Common myeloid progenitor, CD34-positive (primary cell): Measurements from ENCODE around the gene MYH7B.

Experiments used
- CTCF ChIA-PET: fragments of 350-600 bp; sonication (Branson Sonifier 250); formaldehyde crosslinking; loops from one replicate; lab custom pipeline; 2021; ENCODE audit warnings: antibody characterized with exemption; lab: Charles Lee
- POLR2A ChIA-PET: fragments of 350-600 bp; sonication (Branson Sonifier 250); formaldehyde crosslinking; loops from one replicate; lab custom pipeline; 2021; ENCODE audit warnings: antibody characterized with exemption; lab: Charles Lee
- DNase-seq, 3 donors: peaks; one replicate each; pipeline versions ENCODE4 v3.0.0 to v3.0.0-alpha.2; 2013
- H3K27ac ChIP-seq, 2 experiments: 1 replicate in 1 of 2; 2 replicates in 1 of 2; pipeline ENCODE4 v1.7.0; 2013; ENCODE audit warnings: inconsistent platforms in 2 of 2, low read length in 2 of 2, mild to moderate bottlenecking in 2 of 2, low read depth in 1 of 2, moderate library complexity in 1 of 2; ENCODE audit not compliant: severe bottlenecking in 2 of 2, insufficient read depth in 1 of 2, poor library complexity in 1 of 2
- H3K27me3 ChIP-seq, 5 experiments: replicated peaks in 2 of 5; 1 replicate in 3 of 5; 2 replicates in 2 of 5; pipeline versions ENCODE4 v1.6.1 to v1.7.0; 2013; ENCODE audit warnings: low read length in 4 of 5, mild to moderate bottlenecking in 2 of 5, moderate library complexity in 2 of 5, inconsistent platforms in 1 of 5; ENCODE audit not compliant: insufficient read depth in 5 of 5, control insufficient read depth in 4 of 5
- H3K36me3 ChIP-seq, 4 experiments: 1 replicate in 2 of 4; 2 replicates in 2 of 4; pipeline versions ENCODE4 v1.6.1 to v1.7.0; 2013; ENCODE audit warnings: low read length in 3 of 4, control low read depth in 1 of 4, mild to moderate bottlenecking in 1 of 4; ENCODE audit not compliant: control insufficient read depth in 4 of 4, insufficient read depth in 4 of 4
- H3K4me1 ChIP-seq, 4 experiments: 1 replicate in 3 of 4; 2 replicates in 1 of 4; pipeline versions ENCODE4 v1.6.1 to v1.7.1; 2013; ENCODE audit warnings: low read length in 3 of 4, mild to moderate bottlenecking in 3 of 4, control low read depth in 1 of 4, inconsistent platforms in 1 of 4, moderate library complexity in 1 of 4; ENCODE audit not compliant: control insufficient read depth in 4 of 4, insufficient read depth in 4 of 4; ENCODE audit errors: control extremely low read depth in 1 of 4
- H3K4me3 ChIP-seq, 7 experiments: 1 replicate in 4 of 7; 2 replicates in 3 of 7; pipeline versions ENCODE4 v1.5.1 to v1.7.0; 2013; ENCODE audit warnings: mild to moderate bottlenecking in 7 of 7, low read length in 6 of 7, moderate library complexity in 6 of 7, inconsistent platforms in 2 of 7, low read depth in 2 of 7, control low read depth in 1 of 7; ENCODE audit not compliant: insufficient read depth in 4 of 7, control insufficient read depth in 1 of 7; ENCODE audit errors: extremely low read depth in 1 of 7
- H3K9me3 ChIP-seq, 5 experiments: 1 replicate in 4 of 5; 2 replicates in 1 of 5; pipeline versions ENCODE4 v1.6.1 to v1.7.1; 2013; ENCODE audit warnings: low read length in 4 of 5, mild to moderate bottlenecking in 2 of 5, inconsistent platforms in 1 of 5, low read depth in 1 of 5, moderate library complexity in 1 of 5; ENCODE audit not compliant: control insufficient read depth in 4 of 5, insufficient read depth in 2 of 5; ENCODE audit errors: control extremely low read depth in 1 of 5
- WGBS: methylation state at CpG from one replicate; pipeline ENCODE4 v1.1.5; 2013; ENCODE audit not compliant: insufficient coverage; 5-methylcytosine and 5-hydroxymethylcytosine counted together

Gene MYH7B

GRCh38 chr20:35004051-35004725, 48.5 kb downstream of the MYH7B start:
- H3K36me3 ChIP-seq, result peaks cover 28 to 98% (median 92%) of the 10 kb centered on the region in 4 experiments
- 93% methylated on average over 16 of the region's 18 CpGs for WGBS
- H3K4me1 ChIP-seq, result no peaks in the 10 kb centered on the region
- DNase-seq, result no peak
- no peak overlapping the region for H3K4me3 ChIP-seq
- no peak overlapping the region for H3K27ac ChIP-seq
- H3K9me3 ChIP-seq, result no peaks in the 10 kb centered on the region
- ChIA-PET CTCF (no interaction called here), POLR2A (no interaction called here)
- H3K27me3 ChIP-seq, result no peaks in the 10 kb centered on the region

- Histone ChIP-seq H3K27ac (no peak overlapping the region), H3K27me3 (no peaks in the 10 kb centered on the region), H3K4me1 (no peaks in the 10 kb centered on the region), H3K4me3 (no peak overlapping the region), H3K36me3 (peaks cover 31 to 100% (median 93%) of the 10 kb centered on the region in 4 experiments), H3K9me3 (no peaks in the 10 kb centered on the region)
- ChIA-PET CTCF (no interaction called here), POLR2A (no interaction called here)
- WGBS, result 96% methylated on average over 20 of the region's 20 CpGs
- DNase-seq, result no peak
Measured at GRCh38 chr20:35004749-35005462, 49.2 kb downstream of the MYH7B start.
